Endometrial microvascular endothelial cells (primary cell): ENCODE measurements around the gene CTRL. TPM values are rescaled to one million over a fixed set of nuclear protein-coding genes. Genes with fewer than 3 reads are reported as not detected.

ENCODE experiments used
- in situ Hi-C: cut with HindIII; loops from 2 replicates; pipeline ENCODE4 v1.10.0; 2017; ENCODE audit warnings: low sequenced_read_pairs, low pct_unique_long_range_greater_than_20kb; ENCODE audit errors: inconsistent ontology term
- total RNA-seq: library from RNA; depleted of rRNA; stranded (reverse); fragments of >200 nt; gene quantifications from one replicate; pipeline ENCODE4 v1.2.3, GENCODE V29; 2015; ENCODE audit errors: inconsistent ontology term

The CTRL gene
- total RNA-seq, 1 donor from 2014 or later: 0.28 TPM

GRCh38 chr16:67882374-67883145 is 49.1 kb downstream of the CTRL start:
- in situ Hi-C loops: loop anchor here (25.0 kb wide), 1 partner anchor 130 kb away; the partner anchor contains the start of genes DDX28, DPEP2NB and DUS2

- in situ Hi-C loops: loop anchor here (25.0 kb wide), 1 partner anchor 131 kb away; the partner anchor contains the start of genes DDX28, DPEP2NB and DUS2
These were observed 50.0 kb downstream of the CTRL start for GRCh38 chr16:67881621-67882161.

- in situ Hi-C loops: loop anchor here (25.0 kb wide), 1 partner anchor 132 kb away; the partner anchor contains the start of genes DDX28, DPEP2NB and DUS2
These were observed 51.1 kb downstream of the CTRL start for GRCh38 chr16:67880584-67880983.

- in situ Hi-C loops: loop anchor here (25.0 kb wide), 1 partner anchor 132 kb away; the partner anchor contains the start of genes DDX28, DPEP2NB and DUS2
These were observed 51.7 kb downstream of the CTRL start for GRCh38 chr16:67879936-67880335.

Other genes with a start within 250 kb of the CTRL start
- gene GFOD2, start 212.5 kb downstream of the CTRL start, total RNA-seq: 27.0 TPM
- gene RANBP10, start 125.3 kb downstream of the CTRL start, total RNA-seq: 6.1 TPM
- gene TSNAXIP1, start 125.0 kb downstream of the CTRL start, total RNA-seq: not detected
- gene THAP11, start 89.5 kb downstream of the CTRL start, total RNA-seq: 33.0 TPM
- gene NUTF2, start 84.9 kb downstream of the CTRL start, total RNA-seq: 171 TPM
- gene CENPT, start 84.2 kb downstream of the CTRL start, total RNA-seq: 37.8 TPM
- 99.8 TPM for gene EDC4, start 58.8 kb downstream of the CTRL start, total RNA-seq
- gene NRN1L, start 47.0 kb downstream of the CTRL start, total RNA-seq: not detected
- gene PSKH1, start 38.6 kb downstream of the CTRL start, total RNA-seq: 6.9 TPM
- 71.2 TPM for gene PSMB10, start 5.0 kb upstream of the CTRL start, total RNA-seq
- 5.1 TPM for gene LCAT, start 12.3 kb upstream of the CTRL start, total RNA-seq
- gene SLC12A4, start 36.8 kb upstream of the CTRL start, total RNA-seq: 55.3 TPM
- gene DPEP3, start 48.6 kb upstream of the CTRL start, total RNA-seq: not detected
- gene DPEP2, start 67.6 kb upstream of the CTRL start, total RNA-seq: not detected
- not detected for gene DPEP2NB, start 84.0 kb upstream of the CTRL start, total RNA-seq
- gene DDX28, start 91.4 kb upstream of the CTRL start, total RNA-seq: 8.8 TPM
- 32.6 TPM for gene DUS2, start 91.4 kb upstream of the CTRL start, total RNA-seq
- gene NFATC3, start 153.5 kb upstream of the CTRL start, total RNA-seq: 28.4 TPM